Body of pancreas (tissue), 4 donors: Measurements from ENCODE around the gene IQCE.

Experiments
- CTCF ChIP-seq, 7 experiments: fragments of 450-650 bp in 4 of 7; fragments of 200-600 bp in 3 of 7; sonication (generic) in 3 of 7; IDR thresholded peaks; one replicate each; pipeline ENCODE4 v1.5.1; 2016 to 2019; ENCODE audit warnings: antibody characterized with exemption in 7 of 7
- POLR2A ChIP-seq, 3 donors: fragments of 450-650 bp; IDR thresholded peaks; one replicate each; pipeline ENCODE4 v1.6.1; 2016; ENCODE audit warnings: antibody characterized with exemption in 3 of 3, mild to moderate bottlenecking in 2 of 3

DNA sequence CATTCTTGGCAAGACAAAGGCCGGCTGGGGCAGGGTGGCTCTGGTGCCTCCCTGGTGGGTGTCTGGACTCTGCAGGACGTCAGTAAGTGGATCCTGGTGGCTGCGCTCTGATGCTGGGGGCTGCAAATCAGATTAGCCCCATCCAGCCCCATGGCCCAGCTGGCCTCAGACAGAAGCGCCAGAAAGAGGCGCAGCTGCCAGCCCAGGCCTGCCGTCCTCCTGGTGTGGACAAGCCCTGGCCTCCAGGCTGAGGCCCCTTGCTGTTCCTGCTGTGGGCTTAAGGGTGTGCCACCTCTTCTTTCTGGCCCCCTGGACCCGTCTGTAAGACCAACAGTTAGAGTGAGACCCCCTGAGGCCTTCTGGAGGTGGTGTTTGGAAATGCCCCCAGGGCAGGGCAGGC is 45.1 kb upstream of the IQCE start:
- TF ChIP-seq CTCF (IDR thresholded peaks at IDR 0.05) (no peak), POLR2A (IDR thresholded peaks at IDR 0.05) (no peak)
